Activated CD4-positive, alpha-beta T cell treated with anti-CD3 and anti-CD28 coated beads for 24 hours (primary cell): Measurements from ENCODE around the gene PCDH11X.
"Not testable (repeated sequence)": the region's sequence is repeated elsewhere in the genome, so short reads cannot be mapped to it uniquely, and the experiment has no call there.

ENCODE experiments used
- DNase-seq, 2 donors: peaks; one replicate each; pipeline ENCODE4 v3.0.0-alpha.2; 2020; ENCODE audit warnings: low read depth in 2 of 2

The PCDH11X gene

GRCh38 chrX:91779135-91779534 lies at the start of gene PCDH11X:
Gene PCDH11X (plus strand): TSS chrX:91779375. CDS start chrX:91835505, 56,130 bp downstream.
- not testable (repeated sequence) for DNase-seq

GRCh38 chrX:91747446-91747845 lies 31.7 kb upstream of the PCDH11X start:
- not testable (repeated sequence) for DNase-seq

GRCh38 chrX:91753022-91753421 lies 26.2 kb upstream of the PCDH11X start:
- not testable (repeated sequence) for DNase-seq

- not testable (repeated sequence) for DNase-seq
Observed at GRCh38 chrX:91770619-91771488, 8.3 kb upstream of the PCDH11X start.

- not testable (repeated sequence) for DNase-seq
Observed at GRCh38 chrX:91773943-91774342, 5.2 kb upstream of the PCDH11X start.

GRCh38 chrX:91780008-91780407 lies 833 bp downstream of the PCDH11X start:
- DNase-seq: not testable (repeated sequence)

- not testable (repeated sequence) for DNase-seq
Observed at GRCh38 chrX:91780698-91781097, 1.5 kb downstream of the PCDH11X start.

GRCh38 chrX:91781553-91782298 lies 2.6 kb downstream of the PCDH11X start:
- not testable (repeated sequence) for DNase-seq

- not testable (repeated sequence) for DNase-seq
Observed at GRCh38 chrX:91782825-91783224, 3.6 kb downstream of the PCDH11X start.

GRCh38 chrX:91817537-91817936 lies 38.4 kb downstream of the PCDH11X start:
- not testable (repeated sequence) for DNase-seq

- DNase-seq: not testable (repeated sequence)
Observed at GRCh38 chrX:91825321-91825720, 46.1 kb downstream of the PCDH11X start.
